Uterine smooth muscle cell (primary cell): ENCODE results near the gene MIEN1. TPM values are rescaled to one million over a fixed set of nuclear protein-coding genes. Genes with fewer than 3 reads are reported as not detected.

Experiments used
- total RNA-seq: library from RNA; depleted of rRNA; stranded (reverse); fragments of >200 nt; gene quantifications from 2 replicates; pipeline ENCODE4 v1.2.3, GENCODE V29; 2014

The MIEN1 gene, protein sequence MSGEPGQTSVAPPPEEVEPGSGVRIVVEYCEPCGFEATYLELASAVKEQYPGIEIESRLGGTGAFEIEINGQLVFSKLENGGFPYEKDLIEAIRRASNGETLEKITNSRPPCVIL
- 16.8 and 18.1 TPM in 2 replicates for total RNA-seq

DNA sequence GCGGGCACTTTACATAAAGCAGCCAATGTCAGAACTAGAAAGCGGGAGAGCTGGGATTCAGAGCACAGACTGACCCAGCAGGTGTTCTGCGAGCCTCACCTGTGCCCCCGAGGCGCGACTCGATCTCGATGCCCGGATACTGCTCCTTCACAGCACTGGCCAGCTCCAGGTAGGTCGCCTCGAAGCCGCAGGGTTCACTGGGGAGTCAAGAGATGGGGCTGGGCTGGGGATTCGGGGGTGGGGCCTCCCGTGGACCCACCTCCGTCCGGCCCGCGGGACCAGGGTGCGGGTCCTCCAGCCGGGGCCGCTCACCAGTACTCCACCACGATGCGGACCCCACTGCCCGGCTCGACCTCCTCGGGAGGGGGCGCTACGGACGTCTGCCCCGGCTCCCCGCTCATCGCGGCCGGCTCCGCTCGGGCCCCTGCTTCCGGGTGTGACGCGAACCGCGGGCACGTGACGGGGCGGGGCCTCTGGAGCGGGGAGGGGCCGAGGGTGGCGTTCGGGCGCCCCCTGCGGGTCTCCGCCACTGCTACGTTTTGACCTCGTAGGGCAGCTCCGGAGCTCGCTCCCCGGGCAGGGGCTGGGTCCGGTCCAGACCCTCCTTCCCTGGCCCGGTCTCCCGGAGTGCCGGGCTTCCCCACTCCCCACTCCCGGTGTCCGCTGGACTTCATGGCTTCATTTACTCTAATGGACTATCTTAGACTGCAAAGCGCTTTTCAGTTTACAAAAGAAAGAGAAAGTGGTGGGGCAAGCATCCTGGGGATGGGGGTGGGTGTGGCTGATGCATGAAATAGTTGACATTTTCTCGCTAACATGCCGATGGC lies at the start of gene MIEN1:
Gene MIEN1, minus strand, starts transcription at position 438 of the 827 bp plus-strand sequence. Its CDS starts 37 bp downstream, at position 401.

DNA sequence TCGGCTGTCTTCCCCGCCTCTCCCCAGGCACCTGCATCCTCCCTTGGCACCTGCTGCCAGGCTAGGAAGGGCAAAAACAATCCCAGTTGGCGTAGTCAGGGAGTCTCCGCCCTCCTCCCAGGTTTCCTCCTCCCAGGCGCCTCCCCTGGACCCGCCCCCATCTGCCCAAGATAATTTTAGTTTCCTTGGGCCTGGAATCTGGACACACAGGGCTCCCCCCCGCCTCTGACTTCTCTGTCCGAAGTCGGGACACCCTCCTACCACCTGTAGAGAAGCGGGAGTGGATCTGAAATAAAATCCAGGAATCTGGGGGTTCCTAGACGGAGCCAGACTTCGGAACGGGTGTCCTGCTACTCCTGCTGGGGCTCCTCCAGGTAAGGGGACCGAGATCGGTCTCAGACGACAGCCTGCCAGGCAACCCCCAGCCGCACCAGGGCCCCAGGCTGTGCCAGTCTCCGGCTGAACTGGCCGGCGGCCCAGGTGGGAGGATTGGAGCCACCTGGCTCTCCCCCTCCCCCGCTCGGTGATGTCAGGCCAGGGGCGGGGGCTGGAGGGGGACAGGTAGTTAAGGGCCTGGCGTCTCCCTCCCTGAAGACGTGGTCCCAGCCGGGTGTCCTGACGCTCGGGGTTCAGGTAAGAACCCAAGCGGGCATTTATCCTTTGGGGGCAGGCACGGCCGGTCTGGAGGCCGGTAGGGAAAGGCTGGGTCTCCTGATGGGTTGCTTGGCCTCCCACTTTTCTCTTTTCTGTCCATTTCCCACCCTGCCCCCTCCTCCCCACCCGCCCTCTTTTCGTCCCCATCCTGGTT lies 7.6 kb upstream of the MIEN1 start, which contains the start of gene GRB7:
Gene GRB7, plus strand, starts transcription at position 179 of the 808 bp plus-strand sequence. CDS start 4,364 bp downstream, outside the sequence.

DNA sequence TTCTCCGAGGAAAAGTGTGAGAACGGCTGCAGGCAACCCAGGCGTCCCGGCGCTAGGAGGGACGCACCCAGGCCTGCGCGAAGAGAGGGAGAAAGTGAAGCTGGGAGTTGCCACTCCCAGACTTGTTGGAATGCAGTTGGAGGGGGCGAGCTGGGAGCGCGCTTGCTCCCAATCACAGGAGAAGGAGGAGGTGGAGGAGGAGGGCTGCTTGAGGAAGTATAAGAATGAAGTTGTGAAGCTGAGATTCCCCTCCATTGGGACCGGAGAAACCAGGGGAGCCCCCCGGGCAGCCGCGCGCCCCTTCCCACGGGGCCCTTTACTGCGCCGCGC lies 30.5 kb downstream of the MIEN1 start, which contains the start of gene ERBB2:
Gene ERBB2, plus strand, starts transcription at position 247 of the 330 bp plus-strand sequence. CDS start 175 bp downstream, outside the sequence.

DNA sequence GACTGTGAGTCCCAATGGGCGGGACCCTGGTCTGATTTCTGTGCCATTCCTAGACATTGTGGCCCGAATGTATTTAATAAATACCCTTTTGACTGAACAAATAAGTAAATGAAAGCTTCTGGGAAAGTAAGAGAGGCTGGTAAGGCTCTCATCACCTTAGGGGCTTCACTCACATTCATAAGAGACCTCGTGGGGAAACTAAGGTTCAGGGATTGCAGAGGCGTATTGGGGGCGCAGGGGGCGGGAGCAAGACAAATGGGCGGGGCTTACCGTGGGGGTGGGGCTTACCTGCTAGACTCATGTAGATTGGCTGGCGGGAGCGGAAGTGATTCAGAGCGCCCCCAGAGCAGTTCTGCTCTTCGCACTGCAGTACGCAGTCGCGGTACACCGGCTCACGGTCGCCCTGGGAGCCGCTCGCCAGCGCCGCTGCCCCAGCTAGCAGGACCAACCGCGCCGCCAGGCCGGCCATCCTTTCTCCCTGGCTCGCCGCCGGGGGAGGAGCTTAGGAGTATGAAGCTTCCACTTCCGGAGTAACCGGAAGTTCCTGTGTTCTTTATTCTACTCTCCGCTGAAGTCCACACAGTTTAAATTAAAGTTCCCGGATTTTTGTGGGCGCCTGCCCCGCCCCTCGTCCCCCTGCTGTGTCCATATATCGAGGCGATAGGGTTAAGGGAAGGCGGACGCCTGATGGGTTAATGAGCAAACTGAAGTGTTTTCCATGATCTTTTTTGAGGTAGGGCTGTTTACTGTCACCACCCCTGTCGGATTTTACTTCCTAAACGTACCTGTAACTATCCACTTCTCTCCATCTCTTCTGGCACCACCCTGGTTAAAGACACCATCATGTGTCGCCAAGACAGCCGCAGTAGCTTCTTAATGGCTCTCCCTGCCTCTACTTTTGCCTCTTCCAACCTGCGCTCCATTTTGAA lies 42.5 kb downstream of the MIEN1 start, which contains the start of gene PGAP3:
Gene PGAP3, minus strand, starts transcription at position 512 of the 929 bp plus-strand sequence. Its CDS starts 43 bp downstream, at position 469.

Other genes starting within 250 kb of the MIEN1 start
- not detected in 2 replicates for gene NEUROD2, start 122.6 kb downstream of the MIEN1 start, total RNA-seq
- gene PPP1R1B, start 103.6 kb downstream of the MIEN1 start, total RNA-seq: not detected in 2 replicates
- 21.6 and 26.7 TPM in 2 replicates for gene STARD3, start 93.4 kb downstream of the MIEN1 start, total RNA-seq
- gene TCAP, start 65.2 kb downstream of the MIEN1 start, total RNA-seq: 0.33 and 0.50 TPM in 2 replicates
- 0.22 TPM in 1 of 2 replicates, not detected in the other for gene PNMT, start 62.1 kb downstream of the MIEN1 start, total RNA-seq
- gene PGAP3, start 42.5 kb downstream of the MIEN1 start, total RNA-seq: 5.9 and 10.0 TPM in 2 replicates
- gene ERBB2, start 30.5 kb downstream of the MIEN1 start, total RNA-seq: 28.0 and 37.5 TPM in 2 replicates
- 0.37 and 1.00 TPM in 2 replicates for gene GRB7, start 7.4 kb upstream of the MIEN1 start, total RNA-seq
- gene IKZF3, start 133.8 kb upstream of the MIEN1 start, total RNA-seq: not detected in 2 replicates
- gene ZPBP2, start 137.7 kb upstream of the MIEN1 start, total RNA-seq: not detected in 2 replicates
- 4.1 and 8.4 TPM in 2 replicates for gene GSDMB, start 188.1 kb upstream of the MIEN1 start, total RNA-seq
- gene ORMDL3, start 197.1 kb upstream of the MIEN1 start, total RNA-seq: 33.1 and 53.1 TPM in 2 replicates
- not detected in 2 replicates for gene LRRC3C, start 197.2 kb upstream of the MIEN1 start, total RNA-seq
- gene GSDMA, start 232.5 kb upstream of the MIEN1 start, total RNA-seq: not detected in 2 replicates